ENCODE results near the gene PCSK9. TPM values are rescaled to one million over a fixed set of nuclear protein-coding genes. Genes with fewer than 3 reads are reported as not detected.

Gene PCSK9
- total and polyA plus RNA-seq, 2 of the 13 experiments (the other 11 are each of a cell fraction or from before 2014, with no cell fraction given): 33.3 to 80.5 TPM

DNA sequence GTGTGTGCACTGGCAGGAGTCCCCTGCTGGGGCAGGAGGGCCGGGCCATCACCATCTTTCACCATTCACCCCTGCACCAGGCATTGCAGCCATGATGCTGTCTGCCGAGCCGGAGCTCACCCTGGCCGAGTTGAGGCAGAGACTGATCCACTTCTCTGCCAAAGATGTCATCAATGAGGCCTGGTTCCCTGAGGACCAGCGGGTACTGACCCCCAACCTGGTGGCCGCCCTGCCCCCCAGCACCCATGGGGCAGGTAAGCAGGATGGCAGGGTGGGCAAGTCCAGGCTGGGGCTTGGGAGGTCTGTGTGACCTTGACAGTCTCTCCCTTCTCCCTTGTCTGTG is 18.6 kb downstream of the PCSK9 start (continued):
- TF ChIP-seq, protein P1, sequence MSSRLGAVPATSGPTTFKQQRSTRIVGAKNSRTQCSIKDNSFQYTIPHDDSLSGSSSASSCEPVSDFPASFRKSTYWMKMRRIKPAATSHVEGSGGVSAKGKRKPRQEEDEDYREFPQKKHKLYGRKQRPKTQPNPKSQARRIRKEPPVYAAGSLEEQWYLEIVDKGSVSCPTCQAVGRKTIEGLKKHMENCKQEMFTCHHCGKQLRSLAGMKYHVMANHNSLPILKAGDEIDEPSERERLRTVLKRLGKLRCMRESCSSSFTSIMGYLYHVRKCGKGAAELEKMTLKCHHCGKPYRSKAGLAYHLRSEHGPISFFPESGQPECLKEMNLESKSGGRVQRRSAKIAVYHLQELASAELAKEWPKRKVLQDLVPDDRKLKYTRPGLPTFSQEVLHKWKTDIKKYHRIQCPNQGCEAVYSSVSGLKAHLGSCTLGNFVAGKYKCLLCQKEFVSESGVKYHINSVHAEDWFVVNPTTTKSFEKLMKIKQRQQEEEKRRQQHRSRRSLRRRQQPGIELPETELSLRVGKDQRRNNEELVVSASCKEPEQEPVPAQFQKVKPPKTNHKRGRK (CRISPR knock-in tag; IDR thresholded peaks at IDR 0.05): no peak
- TF ChIP-seq GFI1 (CRISPR knock-in tag; IDR thresholded peaks at IDR 0.05; ENCODE audit: borderline replicate concordance) (no peak), FOXC1 (CRISPR knock-in tag; IDR thresholded peaks at IDR 0.05; ENCODE audit: borderline replicate concordance) (no peak), ZNF225 (CRISPR knock-in tag; IDR thresholded peaks at IDR 0.05) (no peak)

DNA sequence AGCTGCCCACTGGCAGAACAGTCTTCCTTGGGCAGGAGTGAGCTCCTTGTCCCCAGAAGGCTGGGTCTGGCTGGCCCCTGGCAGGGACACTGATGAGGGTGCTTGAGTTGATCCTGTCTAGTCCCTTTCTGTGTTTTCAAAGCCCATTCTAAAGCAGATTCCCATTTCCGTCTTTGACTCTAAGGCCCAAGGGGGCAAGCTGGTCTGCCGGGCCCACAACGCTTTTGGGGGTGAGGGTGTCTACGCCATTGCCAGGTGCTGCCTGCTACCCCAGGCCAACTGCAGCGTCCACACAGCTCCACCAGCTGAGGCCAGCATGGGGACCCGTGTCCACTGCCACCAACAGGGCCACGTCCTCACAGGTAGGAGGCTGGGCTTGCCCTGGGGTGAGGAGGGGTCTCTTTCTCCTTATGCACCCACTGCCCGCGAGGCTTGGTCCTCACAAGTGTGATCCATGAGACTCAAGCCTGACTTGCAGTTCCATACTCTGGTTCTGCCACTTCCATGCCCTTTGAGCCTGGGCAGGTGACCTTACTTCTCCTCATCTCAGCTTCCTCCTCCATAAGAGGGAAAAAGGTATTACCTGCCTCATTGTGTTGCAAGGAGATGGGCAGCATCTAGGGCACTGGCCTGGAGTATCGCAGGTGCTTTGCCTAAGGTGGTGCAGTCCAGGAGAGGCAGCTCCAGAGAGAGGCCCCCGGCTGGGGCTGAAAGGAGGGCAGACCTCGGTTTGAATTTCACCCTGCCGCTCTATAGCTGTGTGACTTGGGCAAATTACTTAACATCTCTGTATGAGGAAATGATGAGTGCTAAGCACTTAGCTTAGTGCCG is 20.2 kb downstream of the PCSK9 start:
- no peak overlapping the region for H2AFZ ChIP-seq (ENCODE audit: low read length)
- H3K79me2 ChIP-seq (ENCODE audit: insufficient read depth, low read length): no peaks in the 10 kb centered on the region
- no TSS peak for BruUV-seq (replicated peaks)
- in situ Hi-C loops (cut with HindIII; ENCODE audit: extremely low pct_ligation_motif_present, low pct_unique_long_range_greater_than_20kb) (no loop called here), intact Hi-C loops (cut with micrococcal nuclease; ENCODE audit: unreplicated experiment) (no loop called here)
- H3K9ac ChIP-seq (ENCODE audit: insufficient read depth, low read depth, low read length): no peak overlapping the region
- ATAC-seq: no peak
- no peaks in the 10 kb centered on the region for H3K9me3 ChIP-seq (ENCODE audit: low read length)
- no peak for DNase-seq (ENCODE audit: low spot score)
- POLR2A ChIA-PET: no interaction called here
- no peak overlapping the region for H3K4me3 ChIP-seq (replicated peaks in 1 of 3; ENCODE audit: insufficient read depth in 1 of 3, low read depth in 2 of 3, low read length in 3 of 3)
- no peak overlapping the region for H3K27ac ChIP-seq (ENCODE audit: extremely low read length, insufficient read depth, low read length)
- H3K36me3 ChIP-seq (replicated peaks in 1 of 2; ENCODE audit: control insufficient read depth in 1 of 2, insufficient read depth in 2 of 2, low read length in 2 of 2): peaks cover 10 to 69% of the 10 kb centered on the region in 2 experiments; a peak in 4 of 5 replicates
- no peak for FAIRE-seq
- peaks cover 3% of the 10 kb centered on the region; the same call in 1 of the 2 replicates for H4K20me1 ChIP-seq (ENCODE audit: insufficient read depth, low read length)
- no peaks in the 10 kb centered on the region for H3K27me3 ChIP-seq (ENCODE audit: control insufficient read depth in 1 of 2, insufficient read depth in 2 of 2, low read length in 2 of 2)
- no peaks in the 10 kb centered on the region for H3K4me1 ChIP-seq (ENCODE audit: insufficient read depth, low read length)
- CTCF ChIA-PET (ENCODE audit: low intra/inter-chr PET ratio, low total read pairs): no interaction called here
- 84% methylated on average over 13 of the region's 14 CpGs for WGBS (ENCODE audit: low lambda C conversion rate)
- no peak overlapping the region for H3K4me2 ChIP-seq (ENCODE audit: low read depth, low read length)
- no peak for TF ChIP-seq NCOR1 (IDR thresholded peaks at IDR 0.05; ENCODE audit: borderline replicate concordance, low read length)
- TF ChIP-seq MTA3 (CRISPR knock-in tag; IDR thresholded peaks at IDR 0.05): no peak
- TF ChIP-seq MIXL1 (CRISPR knock-in tag; IDR thresholded peaks at IDR 0.05): no peak
- no peak for TF ChIP-seq ZNF530 (CRISPR knock-in tag; IDR thresholded peaks at IDR 0.05; ENCODE audit: low read depth)
- TF ChIP-seq, protein P2, sequence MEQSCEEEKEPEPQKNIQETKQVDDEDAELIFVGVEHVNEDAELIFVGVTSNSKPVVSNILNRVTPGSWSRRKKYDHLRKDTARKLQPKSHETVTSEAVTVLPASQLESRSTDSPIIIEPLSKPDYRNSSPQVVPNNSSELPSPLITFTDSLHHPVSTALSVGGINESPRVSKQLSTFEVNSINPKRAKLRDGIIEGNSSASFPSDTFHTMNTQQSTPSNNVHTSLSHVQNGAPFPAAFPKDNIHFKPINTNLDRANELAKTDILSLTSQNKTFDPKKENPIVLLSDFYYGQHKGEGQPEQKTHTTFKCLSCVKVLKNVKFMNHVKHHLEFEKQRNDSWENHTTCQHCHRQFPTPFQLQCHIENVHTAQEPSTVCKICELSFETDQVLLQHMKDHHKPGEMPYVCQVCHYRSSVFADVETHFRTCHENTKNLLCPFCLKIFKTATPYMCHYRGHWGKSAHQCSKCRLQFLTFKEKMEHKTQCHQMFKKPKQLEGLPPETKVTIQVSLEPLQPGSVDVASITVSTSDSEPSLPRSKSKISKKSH (CRISPR knock-in tag; IDR thresholded peaks at IDR 0.05; ENCODE audit: borderline replicate concordance): no peak
- no peak for TF ChIP-seq TOPORS (CRISPR knock-in tag; IDR thresholded peaks at IDR 0.05)
- TF ChIP-seq TP53 (CRISPR knock-in tag; conservative IDR thresholded peaks at IDR 0.05): no peak
- TF ChIP-seq, protein P3, sequence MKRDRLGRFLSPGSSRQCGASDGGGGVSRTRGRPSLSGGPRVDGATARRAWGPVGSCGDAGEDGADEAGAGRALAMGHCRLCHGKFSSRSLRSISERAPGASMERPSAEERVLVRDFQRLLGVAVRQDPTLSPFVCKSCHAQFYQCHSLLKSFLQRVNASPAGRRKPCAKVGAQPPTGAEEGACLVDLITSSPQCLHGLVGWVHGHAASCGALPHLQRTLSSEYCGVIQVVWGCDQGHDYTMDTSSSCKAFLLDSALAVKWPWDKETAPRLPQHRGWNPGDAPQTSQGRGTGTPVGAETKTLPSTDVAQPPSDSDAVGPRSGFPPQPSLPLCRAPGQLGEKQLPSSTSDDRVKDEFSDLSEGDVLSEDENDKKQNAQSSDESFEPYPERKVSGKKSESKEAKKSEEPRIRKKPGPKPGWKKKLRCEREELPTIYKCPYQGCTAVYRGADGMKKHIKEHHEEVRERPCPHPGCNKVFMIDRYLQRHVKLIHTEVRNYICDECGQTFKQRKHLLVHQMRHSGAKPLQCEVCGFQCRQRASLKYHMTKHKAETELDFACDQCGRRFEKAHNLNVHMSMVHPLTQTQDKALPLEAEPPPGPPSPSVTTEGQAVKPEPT (CRISPR knock-in tag; IDR thresholded peaks at IDR 0.05; ENCODE audit: low read depth): no peak
- no peak for TF ChIP-seq SRSF1 (optimal IDR thresholded peaks at IDR 0.05; ENCODE audit: low read depth, low read length)
- TF ChIP-seq, protein P4, sequence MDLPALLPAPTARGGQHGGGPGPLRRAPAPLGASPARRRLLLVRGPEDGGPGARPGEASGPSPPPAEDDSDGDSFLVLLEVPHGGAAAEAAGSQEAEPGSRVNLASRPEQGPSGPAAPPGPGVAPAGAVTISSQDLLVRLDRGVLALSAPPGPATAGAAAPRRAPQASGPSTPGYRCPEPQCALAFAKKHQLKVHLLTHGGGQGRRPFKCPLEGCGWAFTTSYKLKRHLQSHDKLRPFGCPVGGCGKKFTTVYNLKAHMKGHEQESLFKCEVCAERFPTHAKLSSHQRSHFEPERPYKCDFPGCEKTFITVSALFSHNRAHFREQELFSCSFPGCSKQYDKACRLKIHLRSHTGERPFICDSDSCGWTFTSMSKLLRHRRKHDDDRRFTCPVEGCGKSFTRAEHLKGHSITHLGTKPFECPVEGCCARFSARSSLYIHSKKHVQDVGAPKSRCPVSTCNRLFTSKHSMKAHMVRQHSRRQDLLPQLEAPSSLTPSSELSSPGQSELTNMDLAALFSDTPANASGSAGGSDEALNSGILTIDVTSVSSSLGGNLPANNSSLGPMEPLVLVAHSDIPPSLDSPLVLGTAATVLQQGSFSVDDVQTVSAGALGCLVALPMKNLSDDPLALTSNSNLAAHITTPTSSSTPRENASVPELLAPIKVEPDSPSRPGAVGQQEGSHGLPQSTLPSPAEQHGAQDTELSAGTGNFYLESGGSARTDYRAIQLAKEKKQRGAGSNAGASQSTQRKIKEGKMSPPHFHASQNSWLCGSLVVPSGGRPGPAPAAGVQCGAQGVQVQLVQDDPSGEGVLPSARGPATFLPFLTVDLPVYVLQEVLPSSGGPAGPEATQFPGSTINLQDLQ (CRISPR knock-in tag; IDR thresholded peaks at IDR 0.05): no peak
- TF ChIP-seq ASH2L (IDR thresholded peaks at IDR 0.05; ENCODE audit: insufficient read length, low read depth, low read length): no peak
